GM18858 (cell line): Measurements from ENCODE around the gene SUPT7L.
A peak's percentile ranks its signal among the peaks of the same experiment; 100 is the strongest.
"Not testable (repeated sequence)": the region's sequence is repeated elsewhere in the genome, so short reads cannot be mapped to it uniquely, and the experiment has no call there.

Source experiments
- ATAC-seq: cut with Tn5 transposase; IDR thresholded peaks from one replicate; pipeline ENCODE4 v1.9.1; 2021; ENCODE audit not compliant: unreplicated experiment

The SUPT7L gene

GRCh38 chr2:27638709-27639108, 24.7 kb downstream of the SUPT7L start:
- ATAC-seq: no peak

GRCh38 chr2:27638037-27638637, 25.3 kb downstream of the SUPT7L start:
- ATAC-seq: no peak

- ATAC-seq: no peak
These were observed 26.6 kb downstream of the SUPT7L start for GRCh38 chr2:27636766-27637165.

- no peak for ATAC-seq
These were observed 29.1 kb downstream of the SUPT7L start for GRCh38 chr2:27634291-27634690.

GRCh38 chr2:27630257-27630656, 33.2 kb downstream of the SUPT7L start:
- ATAC-seq: not testable (repeated sequence)

GRCh38 chr2:27628767-27629709, 34.4 kb downstream of the SUPT7L start, which contains the start of the genes CCDC121 and GPN1:
CCDC121 (minus strand) TSS chr2:27629012; CDS start chr2:27627799, 1,213 bp downstream.
GPN1 (plus strand) TSS chr2:27629050; CDS start chr2:27629059, 9 bp downstream.
- peak; percentile 88 for ATAC-seq

GRCh38 chr2:27627963-27628766, 35.2 kb downstream of the SUPT7L start:
- peak; percentile 22 for ATAC-seq

- ATAC-seq: not testable (repeated sequence)
These were observed 36.5 kb downstream of the SUPT7L start for GRCh38 chr2:27626921-27627320.

GRCh38 chr2:27626323-27626722, 37.1 kb downstream of the SUPT7L start:
- ATAC-seq: not testable (repeated sequence)

GRCh38 chr2:27624943-27625342, 38.5 kb downstream of the SUPT7L start:
- no peak for ATAC-seq

GRCh38 chr2:27622921-27623384, 40.5 kb downstream of the SUPT7L start:
- ATAC-seq: no peak

- ATAC-seq: no peak
These were observed 41.9 kb downstream of the SUPT7L start for GRCh38 chr2:27621524-27621923.

GRCh38 chr2:27615316-27615715, 48.1 kb downstream of the SUPT7L start:
- ATAC-seq: no peak

GRCh38 chr2:27613985-27614384, 49.4 kb downstream of the SUPT7L start:
- no peak for ATAC-seq

GRCh38 chr2:27606611-27607010, 56.8 kb downstream of the SUPT7L start:
- ATAC-seq: no peak
